Tibial nerve (tissue), 4 donors: Measurements from ENCODE around the gene EIF2AK2. TPM values are rescaled to one million over a fixed set of nuclear protein-coding genes. Genes with fewer than 3 reads are reported as not detected.

Experiments used
- DNase-seq, 2 donors: peaks; one replicate each; pipeline ENCODE4 v3.0.0-alpha.2; 2019; ENCODE audit warnings: low spot score in 2 of 2
- H3K27ac ChIP-seq, 4 donors: fragments of 200-600 bp; sonication (generic) in 3 of 4; one replicate each; pipeline ENCODE4 v1.5.1; 2017 to 2019; ENCODE audit warnings: mild to moderate bottlenecking in 1 of 4
- H3K27me3 ChIP-seq, 2 donors: fragments of 200-600 bp; sonication (generic) in 1 of 2; one replicate each; pipeline versions ENCODE4 v1.5.1 to v1.6.0; 2017 to 2019
- H3K36me3 ChIP-seq, 3 donors: fragments of 200-600 bp; sonication (generic); one replicate each; pipeline ENCODE4 v1.5.1; 2018 to 2019
- H3K4me1 ChIP-seq, 4 donors: fragments of 200-600 bp; sonication (generic) in 3 of 4; one replicate each; pipeline ENCODE4 v1.5.1; 2017 to 2019
- H3K4me3 ChIP-seq, 4 donors: fragments of 200-600 bp; sonication (generic) in 3 of 4; one replicate each; pipeline ENCODE4 v1.5.1; 2017 to 2019; ENCODE audit warnings: mild to moderate bottlenecking in 1 of 4, moderate library complexity in 1 of 4
- H3K9me3 ChIP-seq, 4 donors: fragments of 200-600 bp; sonication (generic) in 3 of 4; one replicate each; pipeline ENCODE4 v1.5.1; 2017 to 2019
- CTCF ChIP-seq, 5 experiments: fragments of 200-600 bp in 3 of 5; fragments of 450-650 bp in 2 of 5; sonication (generic) in 3 of 5; IDR thresholded peaks; one replicate each; pipeline ENCODE4 v1.5.1; 2016 to 2019; ENCODE audit warnings: antibody characterized with exemption in 5 of 5, mild to moderate bottlenecking in 3 of 5, moderate library complexity in 2 of 5
- EP300 ChIP-seq, 2 donors: sonication (generic); formaldehyde crosslinking; IDR thresholded peaks; one replicate each; pipeline ENCODE4 v1.6.1; 2017; ENCODE audit warnings: antibody characterized with exemption in 2 of 2, mild to moderate bottlenecking in 1 of 2
- POLR2A ChIP-seq, 2 donors: fragments of 450-650 bp; IDR thresholded peaks; one replicate each; pipeline ENCODE4 v1.6.1; 2017; ENCODE audit warnings: antibody characterized with exemption in 2 of 2, mild to moderate bottlenecking in 2 of 2, moderate library complexity in 2 of 2
- WGBS, 2 donors: methylation state at CpG; one replicate each; pipeline ENCODE4 v1.1.5; 2018; 5-methylcytosine and 5-hydroxymethylcytosine counted together
- total RNA-seq, 4 donors: library from RNA; depleted of rRNA; stranded (reverse); fragments of >200 nt; gene quantifications; one replicate each; pipeline ENCODE4 v1.1.0, GENCODE V29; 2016

Gene EIF2AK2
- total RNA-seq, 4 donors from 2014 or later = 21.6 to 36.0 (median 25.7) TPM

GRCh38 chr2:37061013-37061711, 95.6 kb downstream of the EIF2AK2 start:
- H3K36me3 ChIP-seq = peaks cover 0 to 99% (median 8%) of the 10 kb centered on the region in 3 donors
- no peak for TF ChIP-seq EP300 (IDR thresholded peaks at IDR 0.05)
- TF ChIP-seq CTCF (IDR thresholded peaks at IDR 0.05) = no peak
- no peak for TF ChIP-seq POLR2A (IDR thresholded peaks at IDR 0.05)

DNA sequence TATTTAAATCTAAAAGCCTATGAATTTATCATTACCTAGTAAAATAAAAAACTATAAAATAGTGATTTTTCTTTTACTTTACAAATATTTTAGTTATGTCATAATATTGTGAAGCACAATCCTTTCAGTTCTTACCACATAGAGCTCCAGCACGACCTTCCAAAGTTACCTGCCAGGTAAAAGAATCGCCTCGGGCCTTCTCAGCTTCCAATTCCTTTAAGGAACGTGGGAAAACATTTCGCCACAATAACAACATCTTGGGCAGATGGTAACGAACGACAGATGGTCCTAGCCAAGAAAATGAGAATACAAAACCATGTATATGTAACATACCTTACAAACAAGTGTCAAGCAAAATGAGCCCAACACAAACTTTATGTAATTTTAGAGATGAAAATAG, 96.3 kb downstream of the EIF2AK2 start:
- Histone ChIP-seq H3K4me3 (no peak overlapping the region), H3K36me3 (peaks cover 0 to 99% (median 8%) of the 10 kb centered on the region in 3 donors), H3K27me3 (no peaks in the 10 kb centered on the region), H3K4me1 (no peaks in the 10 kb centered on the region), H3K27ac (no peak overlapping the region), H3K9me3 (no peaks in the 10 kb centered on the region)
- 88 to 92% methylated on average over 7 of the region's 7 CpGs for WGBS, 2 donors
- TF ChIP-seq EP300 (IDR thresholded peaks at IDR 0.05) = no peak
- TF ChIP-seq CTCF (IDR thresholded peaks at IDR 0.05) = no peak
- TF ChIP-seq POLR2A (IDR thresholded peaks at IDR 0.05) = no peak
- no peak for DNase-seq

More at GRCh38 chr2:37061013-37061711, 95.6 kb downstream of the EIF2AK2 start:
- no peak for DNase-seq
- no peak overlapping the region for H3K27ac ChIP-seq
- no peaks in the 10 kb centered on the region for H3K4me1 ChIP-seq
- H3K4me3 ChIP-seq = no peak overlapping the region
- no peaks in the 10 kb centered on the region for H3K9me3 ChIP-seq
- H3K27me3 ChIP-seq = no peaks in the 10 kb centered on the region

DNA sequence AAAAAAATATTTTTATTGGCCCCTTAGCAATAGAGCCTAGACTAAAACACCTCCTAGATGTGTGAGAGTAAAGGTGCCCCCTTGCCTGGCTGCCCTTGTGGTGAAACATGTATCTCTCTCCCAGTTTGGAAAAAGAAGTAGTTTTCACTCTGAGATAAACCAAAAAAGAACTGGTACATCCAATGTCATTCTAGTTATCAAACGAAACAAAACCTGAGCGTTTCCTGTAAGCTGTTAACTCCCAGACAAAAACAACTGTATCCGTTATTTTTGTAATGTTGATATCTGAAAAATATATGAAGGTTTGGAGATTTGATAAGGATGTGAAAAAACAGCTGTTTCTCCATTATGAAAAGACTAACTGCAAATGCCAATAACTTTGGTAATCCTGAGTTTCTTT, 96.9 kb downstream of the EIF2AK2 start:
- no peaks in the 10 kb centered on the region for H3K27me3 ChIP-seq
- 90 to 94% methylated on average over 3 of the region's 3 CpGs for WGBS, 2 donors
- no peaks in the 10 kb centered on the region for H3K4me1 ChIP-seq
- no peak overlapping the region for H3K4me3 ChIP-seq
- DNase-seq = no peak
- H3K9me3 ChIP-seq = no peaks in the 10 kb centered on the region
- TF ChIP-seq POLR2A (IDR thresholded peaks at IDR 0.05) (no peak), EP300 (IDR thresholded peaks at IDR 0.05) (no peak), CTCF (IDR thresholded peaks at IDR 0.05) (no peak)
- H3K36me3 ChIP-seq = peaks cover 0 to 97% (median 7%) of the 10 kb centered on the region in 3 donors
- H3K27ac ChIP-seq = no peak overlapping the region

- no peaks in the 10 kb centered on the region for H3K4me1 ChIP-seq
- no peak overlapping the region for H3K27ac ChIP-seq
- H3K9me3 ChIP-seq = no peaks in the 10 kb centered on the region
- WGBS, 2 donors = 88 to 90% methylated on average over 5 of the region's 5 CpGs
- peaks cover 0 to 92% (median 0%) of the 10 kb centered on the region in 3 donors for H3K36me3 ChIP-seq
- no peak for DNase-seq
- no peaks in the 10 kb centered on the region for H3K27me3 ChIP-seq
- no peak overlapping the region for H3K4me3 ChIP-seq
- TF ChIP-seq EP300 (IDR thresholded peaks at IDR 0.05) = no peak
- TF ChIP-seq CTCF (IDR thresholded peaks at IDR 0.05) = no peak
- TF ChIP-seq POLR2A (IDR thresholded peaks at IDR 0.05) = no peak
These were observed 104.0 kb downstream of the EIF2AK2 start for GRCh38 chr2:37052600-37053332.

Other genes starting within 250 kb of the EIF2AK2 start
- 10 to 100 TPM; 18.2 to 26.4 (median 21.5) TPM for gene STRN, start 190.4 kb downstream of the EIF2AK2 start, total RNA-seq
- gene HEATR5B, start 72.6 kb downstream of the EIF2AK2 start, total RNA-seq = 10 to 100 TPM; 26.7 to 45.8 (median 35.9) TPM
- 10 to 100 TPM in 3 of 4 donors, 1 to 10 TPM in 1; 9.8 to 17.0 (median 11.9) TPM for gene GPATCH11, start 72.5 kb downstream of the EIF2AK2 start, total RNA-seq
- gene SULT6B1, start 31.7 kb upstream of the EIF2AK2 start, total RNA-seq = not detected
- gene CEBPZOS, start 39.5 kb upstream of the EIF2AK2 start, total RNA-seq = 10 to 100 TPM; 18.0 to 28.2 (median 21.8) TPM
- gene CEBPZ, start 74.6 kb upstream of the EIF2AK2 start, total RNA-seq = 10 to 100 TPM; 25.3 to 37.9 (median 29.0) TPM
- gene NDUFAF7, start 74.7 kb upstream of the EIF2AK2 start, total RNA-seq = 10 to 100 TPM; 14.7 to 23.4 (median 19.1) TPM
- gene PRKD3, start 167.9 kb upstream of the EIF2AK2 start, total RNA-seq = 10 to 100 TPM; 39.0 to 57.3 (median 54.4) TPM
- 1 to 10 TPM; 1.5 to 4.8 (median 3.1) TPM for gene QPCT, start 187.7 kb upstream of the EIF2AK2 start, total RNA-seq